ENCODE data around the gene TRIM46. TPM values are rescaled to one million over a fixed set of nuclear protein-coding genes. Genes with fewer than 3 reads are reported as not detected.
A peak's percentile ranks its signal among the peaks of the same experiment; 100 is the strongest.

TRIM46 gene
- total and polyA plus RNA-seq, 2 of the 13 experiments (the other 11 are each of a cell fraction or from before 2014, with no cell fraction given): 0.04 to 0.09 TPM

GRCh38 chr1:155128755-155129473, 44.7 kb upstream of the TRIM46 start (continued):
- TF ChIP-seq, protein P1, sequence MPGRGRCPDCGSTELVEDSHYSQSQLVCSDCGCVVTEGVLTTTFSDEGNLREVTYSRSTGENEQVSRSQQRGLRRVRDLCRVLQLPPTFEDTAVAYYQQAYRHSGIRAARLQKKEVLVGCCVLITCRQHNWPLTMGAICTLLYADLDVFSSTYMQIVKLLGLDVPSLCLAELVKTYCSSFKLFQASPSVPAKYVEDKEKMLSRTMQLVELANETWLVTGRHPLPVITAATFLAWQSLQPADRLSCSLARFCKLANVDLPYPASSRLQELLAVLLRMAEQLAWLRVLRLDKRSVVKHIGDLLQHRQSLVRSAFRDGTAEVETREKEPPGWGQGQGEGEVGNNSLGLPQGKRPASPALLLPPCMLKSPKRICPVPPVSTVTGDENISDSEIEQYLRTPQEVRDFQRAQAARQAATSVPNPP (CRISPR knock-in tag; IDR thresholded peaks at IDR 0.05): no peak
- TF ChIP-seq ZNF792 (CRISPR knock-in tag; IDR thresholded peaks at IDR 0.05): peak; percentile 59; the same call in 1 of the 2 replicates
- TF ChIP-seq FOXK1 (CRISPR knock-in tag; IDR thresholded peaks at IDR 0.05; ENCODE audit: borderline replicate concordance, low read depth): peak; percentile 94; the same call in 1 of the 2 replicates
- TF ChIP-seq ELF1 (CRISPR knock-in tag; IDR thresholded peaks at IDR 0.05): peak; percentile 59
- TF ChIP-seq, protein P2, sequence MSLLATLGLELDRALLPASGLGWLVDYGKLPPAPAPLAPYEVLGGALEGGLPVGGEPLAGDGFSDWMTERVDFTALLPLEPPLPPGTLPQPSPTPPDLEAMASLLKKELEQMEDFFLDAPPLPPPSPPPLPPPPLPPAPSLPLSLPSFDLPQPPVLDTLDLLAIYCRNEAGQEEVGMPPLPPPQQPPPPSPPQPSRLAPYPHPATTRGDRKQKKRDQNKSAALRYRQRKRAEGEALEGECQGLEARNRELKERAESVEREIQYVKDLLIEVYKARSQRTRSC (CRISPR knock-in tag; IDR thresholded peaks at IDR 0.05; ENCODE audit: low read depth): no peak
- TF ChIP-seq, protein P3, sequence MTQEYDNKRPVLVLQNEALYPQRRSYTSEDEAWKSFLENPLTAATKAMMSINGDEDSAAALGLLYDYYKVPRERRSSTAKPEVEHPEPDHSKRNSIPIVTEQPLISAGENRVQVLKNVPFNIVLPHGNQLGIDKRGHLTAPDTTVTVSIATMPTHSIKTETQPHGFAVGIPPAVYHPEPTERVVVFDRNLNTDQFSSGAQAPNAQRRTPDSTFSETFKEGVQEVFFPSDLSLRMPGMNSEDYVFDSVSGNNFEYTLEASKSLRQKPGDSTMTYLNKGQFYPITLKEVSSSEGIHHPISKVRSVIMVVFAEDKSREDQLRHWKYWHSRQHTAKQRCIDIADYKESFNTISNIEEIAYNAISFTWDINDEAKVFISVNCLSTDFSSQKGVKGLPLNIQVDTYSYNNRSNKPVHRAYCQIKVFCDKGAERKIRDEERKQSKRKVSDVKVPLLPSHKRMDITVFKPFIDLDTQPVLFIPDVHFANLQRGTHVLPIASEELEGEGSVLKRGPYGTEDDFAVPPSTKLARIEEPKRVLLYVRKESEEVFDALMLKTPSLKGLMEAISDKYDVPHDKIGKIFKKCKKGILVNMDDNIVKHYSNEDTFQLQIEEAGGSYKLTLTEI (CRISPR knock-in tag; conservative IDR thresholded peaks at IDR 0.05): no peak
- no peak for TF ChIP-seq ZNF142 (CRISPR knock-in tag; IDR thresholded peaks at IDR 0.05)
